EL (cell line): ENCODE data around the gene EIF4B.

Source experiments
- DNase-seq: peaks from one replicate; pipeline ENCODE4 v3.0.0-alpha.2; 2016

The EIF4B gene

GRCh38 chr12:53047221-53048032, 41.2 kb downstream of the EIF4B start:
- peak; percentile 77 for DNase-seq

- peak; percentile 47 for DNase-seq
These were observed 42.0 kb downstream of the EIF4B start for GRCh38 chr12:53048033-53048779.

- peak; percentile 76 for DNase-seq
These were observed 42.6 kb downstream of the EIF4B start for GRCh38 chr12:53048780-53049401.

- DNase-seq, result peak; percentile 76
These were observed 43.5 kb downstream of the EIF4B start, which contains the start of gene TNS2 for GRCh38 chr12:53049571-53050318. TSS of gene TNS2 (plus strand) at chr12:53050065. CDS start at chr12:53050186, 121 bp downstream.

GRCh38 chr12:53050426-53051057, 44.3 kb downstream of the EIF4B start:
- DNase-seq, result no peak

GRCh38 chr12:53051058-53051880, 45.0 kb downstream of the EIF4B start:
- DNase-seq, result peak; percentile 66

- no peak for DNase-seq
These were observed 45.7 kb downstream of the EIF4B start for GRCh38 chr12:53051881-53052412.

GRCh38 chr12:53052419-53053217, 46.4 kb downstream of the EIF4B start:
- peak; percentile 76 for DNase-seq

GRCh38 chr12:53053218-53054111, 47.2 kb downstream of the EIF4B start:
- no peak for DNase-seq

GRCh38 chr12:53054112-53054878, 48.0 kb downstream of the EIF4B start:
- DNase-seq, result peak; percentile 87

- no peak for DNase-seq
These were observed 49.4 kb downstream of the EIF4B start for GRCh38 chr12:53055471-53056266.

- no peak for DNase-seq
These were observed 50.0 kb downstream of the EIF4B start for GRCh38 chr12:53056296-53056695.

GRCh38 chr12:53056901-53057300, 50.6 kb downstream of the EIF4B start:
- DNase-seq, result no peak

- no peak for DNase-seq
These were observed 51.7 kb downstream of the EIF4B start for GRCh38 chr12:53057816-53058500.

GRCh38 chr12:53058674-53059433, 52.6 kb downstream of the EIF4B start:
- no peak for DNase-seq
